ENCODE data around the gene SPOCK1.

Gene SPOCK1

DNA sequence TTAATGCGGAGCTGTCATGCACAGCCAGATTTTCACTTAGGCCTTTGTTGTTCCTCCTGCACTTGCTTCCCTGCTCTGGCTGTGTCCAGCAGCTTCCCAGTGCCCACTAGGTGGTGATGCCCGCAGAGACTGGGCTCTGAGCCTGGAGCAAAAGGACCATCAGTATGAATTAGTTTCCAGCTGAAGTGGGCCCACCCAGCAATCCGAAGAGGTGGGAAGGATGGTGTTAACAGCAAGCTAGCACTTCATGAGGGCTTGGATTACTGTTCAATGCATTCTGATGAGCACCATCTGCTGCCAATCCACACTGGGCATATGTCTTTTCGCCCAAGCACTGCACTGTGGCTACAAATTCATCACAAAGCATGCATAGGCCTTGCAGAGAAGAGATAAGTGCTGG, 459.1 kb downstream of the SPOCK1 start:
- TF ChIP-seq, protein P1, sequence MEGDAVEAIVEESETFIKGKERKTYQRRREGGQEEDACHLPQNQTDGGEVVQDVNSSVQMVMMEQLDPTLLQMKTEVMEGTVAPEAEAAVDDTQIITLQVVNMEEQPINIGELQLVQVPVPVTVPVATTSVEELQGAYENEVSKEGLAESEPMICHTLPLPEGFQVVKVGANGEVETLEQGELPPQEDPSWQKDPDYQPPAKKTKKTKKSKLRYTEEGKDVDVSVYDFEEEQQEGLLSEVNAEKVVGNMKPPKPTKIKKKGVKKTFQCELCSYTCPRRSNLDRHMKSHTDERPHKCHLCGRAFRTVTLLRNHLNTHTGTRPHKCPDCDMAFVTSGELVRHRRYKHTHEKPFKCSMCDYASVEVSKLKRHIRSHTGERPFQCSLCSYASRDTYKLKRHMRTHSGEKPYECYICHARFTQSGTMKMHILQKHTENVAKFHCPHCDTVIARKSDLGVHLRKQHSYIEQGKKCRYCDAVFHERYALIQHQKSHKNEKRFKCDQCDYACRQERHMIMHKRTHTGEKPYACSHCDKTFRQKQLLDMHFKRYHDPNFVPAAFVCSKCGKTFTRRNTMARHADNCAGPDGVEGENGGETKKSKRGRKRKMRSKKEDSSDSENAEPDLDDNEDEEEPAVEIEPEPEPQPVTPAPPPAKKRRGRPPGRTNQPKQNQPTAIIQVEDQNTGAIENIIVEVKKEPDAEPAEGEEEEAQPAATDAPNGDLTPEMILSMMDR (IDR thresholded peaks at IDR 0.05): no peak
- no peak for DNase-seq (ENCODE audit: low spot score)
- no peak overlapping the region for H3K4me3 ChIP-seq
- no peak overlapping the region for H3K27ac ChIP-seq

DNA sequence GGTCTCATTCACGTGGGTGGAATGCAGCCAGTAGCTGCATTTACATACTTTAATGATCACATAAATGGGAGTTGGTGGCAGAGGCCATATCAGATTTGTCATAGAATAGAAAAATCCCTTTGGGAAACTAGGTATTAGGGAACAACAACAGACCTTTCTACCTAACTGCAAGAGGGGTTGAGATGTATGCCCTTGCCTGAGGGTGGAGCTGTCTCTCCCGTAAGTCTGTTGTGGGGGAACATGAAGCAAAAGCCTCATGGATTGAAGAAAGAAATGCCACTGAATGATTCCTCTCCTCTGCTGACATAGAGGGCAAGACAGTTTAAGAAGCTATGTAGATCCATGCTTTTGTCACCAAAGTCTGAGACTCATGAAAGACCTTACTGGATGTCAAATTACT, 461.3 kb downstream of the SPOCK1 start:
- H3K27ac ChIP-seq: no peak overlapping the region
- TF ChIP-seq, protein P1 (IDR thresholded peaks at IDR 0.05): no peak
- no peak for DNase-seq (ENCODE audit: low spot score)
- no peak overlapping the region for H3K4me3 ChIP-seq

DNA sequence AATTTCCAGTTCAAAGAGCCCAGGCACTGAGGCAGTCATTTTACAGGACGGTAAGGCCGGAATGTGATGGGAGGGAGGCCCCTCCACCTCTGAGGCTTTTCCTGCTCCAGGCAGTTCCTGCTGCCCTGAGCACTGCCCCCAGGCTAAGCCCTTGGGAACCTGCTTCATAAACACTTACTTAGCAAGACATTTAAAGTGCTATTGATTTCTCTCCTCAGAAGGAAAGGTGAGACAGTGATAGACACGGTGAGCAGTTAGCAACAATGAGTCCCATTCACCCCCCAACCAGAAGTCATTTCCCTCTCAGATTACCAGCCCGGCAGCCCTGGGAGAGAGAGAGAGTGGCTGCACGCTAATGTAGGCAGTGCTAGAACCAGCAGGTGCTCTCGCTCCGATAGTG, 462.5 kb downstream of the SPOCK1 start:
- H3K4me3 ChIP-seq: no peak overlapping the region
- H3K27ac ChIP-seq: no peak overlapping the region
- DNase-seq (ENCODE audit: low spot score): no peak
- TF ChIP-seq, protein P1 (IDR thresholded peaks at IDR 0.05): no peak

DNA sequence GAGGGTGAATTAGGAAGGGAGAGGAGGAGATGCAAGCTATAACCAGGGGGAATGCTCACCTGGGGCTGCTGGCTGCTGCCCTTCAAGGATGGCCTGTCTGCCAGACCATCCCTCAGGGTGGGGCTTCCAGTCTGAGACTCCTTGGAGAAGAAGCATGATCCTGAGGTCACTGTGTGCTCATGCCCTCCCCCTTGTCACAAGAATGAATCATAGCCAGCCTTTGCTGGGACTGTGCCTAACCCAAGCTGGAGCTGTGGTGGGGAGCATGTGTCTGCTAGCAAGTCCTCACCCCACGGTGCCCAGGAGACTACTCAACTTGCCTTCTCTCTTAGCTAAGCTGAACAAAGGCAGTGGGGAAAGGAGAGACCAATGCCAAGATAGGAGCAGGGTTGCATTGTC, 463.6 kb downstream of the SPOCK1 start:
- Histone ChIP-seq H3K27ac (no peak overlapping the region), H3K4me3 (no peak overlapping the region)
- DNase-seq (ENCODE audit: low spot score): no peak
- TF ChIP-seq, protein P1 (IDR thresholded peaks at IDR 0.05): no peak

DNA sequence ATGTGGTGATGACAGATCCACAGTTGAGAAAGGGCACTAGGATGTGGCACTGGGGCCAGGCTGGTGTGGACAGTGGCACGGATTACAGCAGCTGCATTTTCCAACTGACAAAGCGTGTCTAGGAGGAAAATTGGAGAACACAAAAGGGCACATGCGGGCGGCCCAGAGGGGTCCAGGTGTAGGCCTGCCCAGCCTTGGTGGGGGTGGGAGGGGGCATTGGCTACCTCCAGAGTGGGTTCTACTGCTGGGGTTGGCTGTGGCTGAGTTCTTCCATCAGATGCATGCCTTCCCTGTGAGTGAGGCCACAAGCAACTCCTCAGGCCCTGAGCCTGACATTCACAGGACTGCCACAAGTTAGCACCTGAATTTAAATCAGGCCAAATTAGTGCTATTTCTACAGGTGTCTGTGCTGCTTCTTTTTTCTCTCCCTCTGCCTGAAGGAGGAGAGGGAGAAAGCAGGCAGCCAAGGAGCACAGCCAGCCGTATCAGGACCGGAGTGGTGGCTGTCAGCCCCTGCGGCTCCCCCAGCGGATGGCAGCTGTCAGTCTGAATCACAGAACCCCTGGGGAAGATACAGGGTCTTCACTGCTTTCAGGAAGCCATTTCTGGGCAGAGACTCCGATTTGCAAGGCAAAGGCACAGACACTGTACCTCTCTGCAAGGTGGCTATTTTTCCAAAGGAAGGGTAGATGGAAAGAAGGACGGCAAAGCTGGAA, 464.2 kb downstream of the SPOCK1 start:
- DNase-seq (ENCODE audit: low spot score): no peak
- TF ChIP-seq, protein P1 (IDR thresholded peaks at IDR 0.05): no peak
- H3K27ac ChIP-seq: no peak overlapping the region
- no peak overlapping the region for H3K4me3 ChIP-seq

DNA sequence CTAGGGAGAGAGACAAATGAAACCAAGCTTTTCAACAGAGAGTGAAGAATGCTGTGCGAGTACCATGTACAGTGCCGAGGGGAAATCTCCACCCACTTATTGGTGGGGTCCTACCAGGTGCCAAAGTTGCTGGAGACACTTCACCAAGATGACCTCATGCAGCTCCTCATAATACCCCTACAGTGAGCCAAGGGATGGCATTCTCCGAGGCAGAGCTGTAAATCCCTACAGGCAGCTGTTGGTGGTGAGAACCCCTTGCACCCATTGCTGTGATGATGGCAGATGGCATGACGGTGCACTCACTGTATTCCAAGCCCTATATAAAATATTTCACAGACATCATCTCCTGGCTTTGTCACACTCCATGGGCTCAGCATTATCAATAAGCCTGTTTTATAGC, 464.9 kb downstream of the SPOCK1 start:
- TF ChIP-seq, protein P1 (IDR thresholded peaks at IDR 0.05): no peak
- H3K27ac ChIP-seq: no peak overlapping the region
- DNase-seq (ENCODE audit: low spot score): no peak
- no peak overlapping the region for H3K4me3 ChIP-seq

DNA sequence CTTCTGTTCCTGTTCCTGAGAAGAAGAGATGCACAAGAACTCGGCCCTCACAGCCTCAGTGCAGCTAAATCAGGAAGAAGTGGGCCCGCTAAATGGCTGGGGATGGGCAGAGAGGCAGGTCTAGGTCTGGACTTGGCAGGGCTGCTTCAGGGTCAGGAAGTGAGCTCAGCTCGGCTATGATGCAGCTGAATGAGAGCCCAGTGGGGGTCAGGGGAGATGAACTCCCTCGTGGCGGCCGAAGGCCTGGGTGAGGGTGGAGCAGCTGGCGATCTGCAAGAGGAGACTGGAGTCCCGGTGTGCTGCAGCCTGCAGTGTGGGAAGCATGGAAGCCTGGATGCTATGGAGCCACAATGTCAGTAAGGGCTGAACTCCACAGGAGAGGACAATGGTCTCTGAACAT, 466.2 kb downstream of the SPOCK1 start:
- DNase-seq (ENCODE audit: low spot score): no peak
- TF ChIP-seq, protein P1 (IDR thresholded peaks at IDR 0.05): no peak
- Histone ChIP-seq H3K4me3 (no peak overlapping the region), H3K27ac (no peak overlapping the region)
